HG02885 (cell line): ENCODE results near the gene NUBPL.
A peak's percentile ranks its signal among the peaks of the same experiment; 100 is the strongest.
"Not testable (repeated sequence)": the region's sequence is repeated elsewhere in the genome, so short reads cannot be mapped to it uniquely, and the experiment has no call there.

Source experiments
- ATAC-seq: cut with Tn5 transposase; IDR thresholded peaks from one replicate; pipeline ENCODE4 v1.9.1; 2021; ENCODE audit warnings: mild to moderate bottlenecking; ENCODE audit not compliant: unreplicated experiment, poor library complexity

The NUBPL gene

DNA sequence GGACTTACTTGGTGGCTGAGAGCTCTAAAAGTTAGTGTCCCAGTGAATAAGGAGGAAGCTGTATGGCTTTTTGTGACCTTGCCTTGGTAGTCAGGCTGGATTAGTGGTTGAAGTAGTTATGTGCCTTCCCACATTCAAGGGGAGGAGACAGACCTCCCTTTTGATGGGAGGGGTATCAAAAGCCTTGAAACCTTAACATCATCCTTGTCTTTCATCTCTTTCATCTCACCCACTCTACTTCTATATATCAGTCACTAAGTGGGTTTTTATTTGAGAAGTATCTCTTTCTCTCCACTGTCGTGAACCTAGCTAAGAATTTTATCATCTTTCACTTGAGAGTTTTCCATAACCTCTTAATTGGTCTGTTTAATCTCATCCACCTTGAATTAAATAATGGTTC lies 15.7 kb downstream of the NUBPL start:
- no peak for ATAC-seq

DNA sequence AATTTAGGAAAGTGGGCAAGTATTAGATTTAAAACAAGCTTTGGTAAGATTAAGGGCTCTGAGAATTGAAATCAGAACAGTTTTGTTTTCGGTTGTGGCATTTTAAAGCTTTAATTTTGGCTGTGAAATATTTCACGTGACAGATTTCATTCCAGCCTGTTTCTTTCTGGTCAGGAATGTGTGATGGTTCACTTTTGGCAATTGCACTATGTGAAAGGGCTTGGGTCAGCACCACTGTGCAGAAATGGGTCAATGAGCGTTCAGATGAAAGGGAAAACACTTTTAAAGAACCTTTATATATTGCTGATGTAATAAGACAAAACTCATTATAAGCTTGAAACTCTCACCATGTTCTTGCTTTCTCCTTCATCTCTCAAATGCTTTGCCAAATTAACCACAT lies 17.1 kb downstream of the NUBPL start:
- ATAC-seq: no peak

DNA sequence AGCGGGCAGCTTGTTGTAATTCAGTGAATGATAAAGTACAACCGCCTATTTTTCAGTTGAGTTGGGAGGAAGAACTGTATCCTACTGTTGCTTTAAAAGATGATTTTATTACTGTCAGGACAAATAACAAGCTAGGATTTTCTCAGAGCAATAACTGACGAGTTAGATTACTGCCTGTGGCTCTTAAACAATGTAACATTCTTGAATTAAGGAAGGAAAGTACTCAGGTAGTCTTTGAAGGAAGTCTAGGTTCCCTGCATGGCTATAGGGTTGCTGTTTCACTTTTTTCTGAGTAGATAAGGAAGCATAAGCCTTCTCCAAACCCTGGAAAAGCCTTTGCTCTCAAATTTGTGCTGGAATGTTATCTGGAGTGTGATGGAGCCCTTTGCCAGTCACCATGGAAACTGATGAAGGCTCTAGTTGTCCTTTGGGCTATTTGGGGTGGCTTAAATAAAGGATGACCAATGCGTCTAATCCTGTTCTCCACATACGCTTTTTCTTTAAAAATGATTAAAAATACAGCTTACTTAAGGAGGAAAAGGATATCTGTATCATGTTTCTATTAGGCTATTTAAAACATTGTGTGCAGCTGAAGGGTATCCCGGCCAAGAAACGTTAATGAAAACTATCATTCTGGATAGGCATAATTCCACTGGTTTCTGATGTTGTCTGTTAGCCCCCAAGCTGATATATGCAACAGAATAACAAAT lies 17.7 kb downstream of the NUBPL start:
- ATAC-seq: no peak

DNA sequence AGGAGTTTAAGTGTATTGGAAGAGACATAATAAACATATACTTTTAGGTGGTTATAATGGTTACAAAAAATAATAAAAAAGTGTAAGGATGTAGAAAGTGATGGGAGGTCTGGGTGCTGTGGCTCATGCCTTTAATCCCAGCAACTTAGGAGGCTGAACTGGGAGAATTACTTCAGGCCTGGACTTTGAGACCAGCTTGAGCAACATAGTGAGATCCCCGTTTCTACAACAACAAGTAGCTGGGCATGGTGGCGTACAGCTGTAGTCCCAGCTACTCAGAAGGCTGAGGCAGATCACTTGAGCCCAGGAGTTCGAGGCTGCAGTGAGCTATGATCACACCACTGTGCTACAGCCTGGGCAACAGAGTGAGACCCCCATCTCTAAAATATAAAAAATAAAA lies 19.0 kb downstream of the NUBPL start:
- ATAC-seq: no peak

DNA sequence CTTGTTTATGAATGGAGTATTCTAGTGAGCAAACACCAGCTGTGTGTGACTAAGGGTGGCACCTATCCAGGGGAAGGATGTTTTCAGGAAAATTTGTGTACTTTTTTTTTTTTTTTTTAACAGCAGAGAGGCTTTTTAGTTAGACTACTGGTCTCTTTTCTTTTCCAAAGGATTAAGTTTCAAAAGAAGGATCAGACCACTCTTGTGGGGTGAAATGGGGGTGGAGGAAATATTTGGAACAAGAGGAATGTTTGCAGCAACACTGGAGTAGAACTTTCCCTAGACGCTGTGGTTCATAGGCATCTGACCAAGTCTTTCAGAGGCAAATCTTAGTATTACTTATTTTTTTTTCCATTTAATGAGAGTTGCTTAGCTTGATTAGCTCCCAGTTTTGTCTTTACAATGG lies 21.1 kb downstream of the NUBPL start:
- ATAC-seq: no peak

DNA sequence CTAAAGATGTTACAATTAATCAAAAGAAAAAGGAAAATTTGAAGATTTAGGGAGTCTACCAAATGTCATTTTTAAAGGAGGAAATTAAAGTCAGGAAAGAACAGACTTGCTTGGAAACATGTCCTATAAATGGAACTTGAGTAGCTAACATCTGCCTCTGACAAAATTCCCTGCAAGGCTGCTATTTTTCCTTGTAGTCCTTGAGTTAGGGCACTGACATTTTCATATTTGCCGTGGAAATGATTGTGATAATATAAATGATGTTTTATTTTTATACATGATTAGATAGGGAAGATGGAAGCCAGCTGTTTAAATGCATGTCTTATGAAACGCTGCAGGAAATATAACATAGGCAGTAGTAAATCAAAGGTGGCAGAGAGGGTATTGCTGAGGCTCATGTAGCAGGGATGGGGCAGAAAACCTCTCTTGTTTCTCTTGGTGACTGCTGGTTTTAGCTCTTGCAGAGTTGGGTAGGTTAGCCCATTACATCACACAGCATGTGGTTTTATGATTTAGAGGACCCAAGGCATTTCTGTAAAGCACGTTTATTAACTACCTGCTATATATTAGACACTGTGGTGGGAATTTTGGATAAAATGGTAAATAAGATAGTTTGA lies 21.7 kb downstream of the NUBPL start:
- no peak for ATAC-seq

DNA sequence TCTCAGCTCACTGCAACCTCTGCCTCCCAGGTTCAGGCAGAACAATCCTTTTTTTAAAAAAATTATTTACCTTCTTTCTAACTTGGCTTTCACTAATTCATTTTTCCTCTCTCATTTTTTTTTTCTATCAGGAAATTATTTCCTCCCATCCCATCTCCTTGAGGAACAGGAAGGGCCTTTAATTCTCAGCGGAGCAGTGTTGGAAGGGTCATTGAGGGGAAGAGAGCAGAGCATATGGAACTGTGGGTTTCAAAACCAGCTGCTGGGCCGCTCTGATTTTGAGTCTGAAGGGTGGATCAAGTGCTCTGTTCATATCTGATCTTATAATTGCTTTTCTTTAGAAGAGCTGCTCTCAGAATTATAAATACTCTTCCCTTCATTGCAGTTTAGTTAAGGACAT lies 29.0 kb downstream of the NUBPL start:
- ATAC-seq: no peak

DNA sequence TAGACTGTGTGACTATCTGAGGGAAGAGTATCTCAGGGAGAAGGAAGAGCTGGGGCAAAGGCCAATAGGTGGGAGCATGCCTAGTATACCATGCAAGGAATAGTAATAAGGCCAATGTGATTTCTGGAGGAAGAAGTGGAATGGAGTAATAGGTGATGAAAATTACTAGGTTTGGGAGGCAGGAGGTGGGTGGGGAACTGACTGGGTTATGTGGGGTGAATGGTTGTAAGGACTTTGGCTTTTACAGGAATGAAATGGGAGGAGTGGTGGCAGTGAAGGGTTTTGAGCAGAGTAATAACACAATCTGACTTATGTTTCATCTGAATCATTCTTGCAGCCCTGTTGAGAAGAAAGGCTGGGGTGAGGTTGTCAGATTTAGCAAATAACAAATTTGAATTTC lies 30.9 kb downstream of the NUBPL start:
- no peak for ATAC-seq

DNA sequence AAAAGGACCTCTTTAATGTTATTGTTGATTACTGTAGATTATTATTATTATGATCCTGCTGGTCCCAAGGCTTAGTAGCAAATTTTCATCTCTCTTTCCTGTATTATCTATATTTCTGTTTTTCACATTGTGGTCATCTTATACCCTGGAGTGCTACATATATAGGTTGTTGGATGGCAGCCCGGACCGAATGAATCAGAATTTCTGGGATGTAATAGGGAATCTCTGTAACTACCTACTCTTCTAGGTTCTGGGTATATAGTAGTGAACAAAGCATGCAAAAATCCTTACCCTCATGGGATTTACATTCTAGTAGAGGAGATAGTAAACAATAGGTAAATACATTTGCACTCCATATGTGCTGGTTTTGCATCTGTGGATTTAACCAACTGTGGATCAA lies 31.4 kb downstream of the NUBPL start:
- no peak for ATAC-seq

DNA sequence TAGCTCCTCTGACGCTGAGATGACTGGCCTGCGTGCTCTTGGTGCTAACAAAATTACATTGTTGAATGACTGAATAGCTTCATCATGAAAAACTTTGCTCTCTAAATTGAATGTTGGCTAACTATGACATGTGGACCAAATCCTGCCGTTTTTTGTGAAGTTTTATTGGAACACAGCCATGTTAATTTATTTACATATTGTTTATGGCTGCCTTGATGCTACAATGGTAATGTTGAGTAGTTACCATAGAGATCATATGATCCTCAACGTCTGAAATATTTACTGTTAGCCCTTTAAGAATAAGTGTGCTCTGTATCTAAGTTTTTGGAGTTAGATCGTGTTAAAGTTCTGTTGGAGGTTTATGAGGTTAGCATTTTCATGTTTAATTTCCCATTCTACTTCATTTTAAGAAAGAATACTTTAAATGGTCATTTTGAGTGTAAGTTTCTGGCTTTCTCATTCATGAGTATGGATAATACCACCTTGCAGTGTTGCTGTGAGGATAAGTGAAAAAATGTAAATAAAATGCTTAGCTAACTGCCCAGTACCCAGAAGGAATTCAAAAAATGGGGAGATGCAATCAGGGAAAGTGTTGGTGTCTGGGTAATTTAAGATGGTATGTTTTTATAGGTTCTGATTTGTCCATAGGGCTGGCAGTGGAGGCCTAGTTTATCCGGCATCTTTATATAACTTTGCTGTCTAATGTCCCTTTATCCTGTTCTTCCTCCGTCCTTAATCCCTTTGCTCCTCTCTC lies 35.3 kb downstream of the NUBPL start:
- no peak for ATAC-seq

DNA sequence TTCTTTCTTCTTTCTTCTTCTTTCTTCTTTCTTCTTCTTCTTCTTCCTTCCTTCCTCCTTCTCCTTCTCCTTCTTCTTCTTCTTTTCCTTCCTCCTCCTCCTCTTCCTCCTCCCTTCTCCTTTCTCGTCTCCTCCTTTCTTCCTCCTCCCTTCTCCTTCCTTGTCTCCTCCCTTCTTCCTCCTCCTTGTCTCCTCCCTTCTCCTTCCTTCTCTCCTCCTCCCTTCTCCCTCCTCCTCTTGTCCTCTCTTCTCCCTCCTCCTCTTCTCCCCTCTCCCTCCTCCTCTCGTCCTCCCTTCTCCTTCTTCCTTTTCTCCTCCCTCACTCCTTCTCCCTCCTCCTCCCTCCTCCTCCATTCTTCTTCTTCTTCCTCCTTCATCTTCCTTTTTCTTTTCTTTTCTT lies 44.5 kb downstream of the NUBPL start:
- no peak for ATAC-seq

DNA sequence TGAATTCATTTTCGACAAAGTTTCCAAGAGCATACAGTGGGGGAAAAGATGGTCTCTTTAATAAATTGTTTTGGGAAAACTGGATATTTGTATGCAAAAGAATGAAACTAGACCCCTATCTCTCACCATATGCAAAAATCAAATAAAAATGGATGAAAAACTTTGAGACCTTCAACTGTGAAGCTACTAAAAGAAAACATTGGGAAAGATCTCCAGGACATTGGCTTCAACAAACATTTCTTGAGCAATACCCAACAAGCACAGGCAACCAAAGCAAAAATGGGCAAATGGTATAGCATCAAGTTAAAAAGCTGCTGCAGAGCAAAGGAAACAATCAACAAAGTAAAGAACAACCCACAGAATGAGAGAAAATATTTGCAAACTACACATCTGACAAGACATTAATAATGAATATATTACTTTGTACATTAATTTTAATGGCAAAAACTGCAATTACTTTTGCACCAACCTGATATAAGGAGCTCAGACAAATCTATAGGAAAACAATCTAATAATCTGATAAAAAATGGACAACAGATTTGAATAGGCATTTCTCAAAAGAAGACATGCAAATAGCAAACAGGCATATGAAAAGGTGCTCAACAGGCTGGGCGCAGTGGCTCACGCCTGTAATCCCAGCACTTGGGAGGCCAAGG lies 50.7 kb downstream of the NUBPL start:
- no peak for ATAC-seq

DNA sequence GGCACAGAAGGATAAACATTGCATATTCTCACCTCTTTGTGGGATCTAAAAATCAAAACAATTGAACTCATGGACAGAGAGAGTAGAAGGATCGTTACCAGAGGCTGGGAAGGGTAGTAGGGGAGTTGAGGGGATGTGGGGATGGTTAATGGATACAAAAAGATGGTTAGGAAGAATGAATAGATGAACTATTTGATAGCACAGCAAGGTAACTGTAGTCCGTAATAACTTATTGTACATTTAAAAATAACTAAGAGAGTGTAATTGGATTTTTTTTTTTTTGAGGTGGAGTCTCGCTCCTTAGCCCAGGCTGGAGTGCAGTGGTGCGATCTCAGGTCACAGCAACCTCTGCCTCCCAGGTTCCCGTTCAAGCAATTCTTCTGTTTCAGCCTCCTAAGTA lies 52.0 kb downstream of the NUBPL start:
- no peak for ATAC-seq

DNA sequence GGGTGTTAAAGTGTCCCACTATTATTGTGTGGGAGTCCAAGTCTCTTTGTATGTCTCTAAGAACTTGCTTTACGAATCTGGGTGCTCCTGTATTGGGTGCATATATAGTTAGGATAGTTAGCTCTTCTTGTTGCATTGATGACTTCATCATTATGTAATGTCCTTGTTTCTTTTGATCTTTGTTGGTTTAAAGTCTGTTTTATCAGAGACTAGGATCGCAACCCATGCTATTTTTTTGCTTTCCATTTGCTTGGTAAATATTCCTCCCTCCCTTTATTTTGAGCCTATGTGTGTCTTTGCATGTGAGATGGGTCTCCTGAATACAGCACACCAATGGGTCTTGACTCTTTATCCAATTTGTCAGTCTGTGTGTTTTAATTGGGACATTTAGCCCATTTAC lies 57.7 kb downstream of the NUBPL start:
- ATAC-seq: not testable (repeated sequence)

DNA sequence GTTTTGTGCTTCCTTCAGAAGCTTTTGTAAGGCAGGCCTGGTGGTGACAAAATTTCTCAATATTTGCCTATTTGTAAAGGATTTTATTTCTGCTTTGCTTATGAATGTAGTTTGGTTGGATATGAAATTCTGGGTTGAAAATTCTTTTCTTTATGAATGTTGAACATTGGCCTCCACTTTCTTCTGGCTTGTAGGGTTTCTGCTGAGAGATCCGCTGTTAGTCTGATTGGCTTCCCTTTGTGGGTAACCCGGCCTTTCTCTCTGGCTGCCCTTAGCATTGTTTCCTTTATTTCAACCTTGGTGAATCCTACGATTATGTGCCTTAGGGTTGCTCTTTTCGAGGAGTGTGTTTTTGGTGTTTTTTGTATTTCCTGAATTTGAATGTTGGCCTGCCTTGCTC lies 58.2 kb downstream of the NUBPL start:
- ATAC-seq: no peak

DNA sequence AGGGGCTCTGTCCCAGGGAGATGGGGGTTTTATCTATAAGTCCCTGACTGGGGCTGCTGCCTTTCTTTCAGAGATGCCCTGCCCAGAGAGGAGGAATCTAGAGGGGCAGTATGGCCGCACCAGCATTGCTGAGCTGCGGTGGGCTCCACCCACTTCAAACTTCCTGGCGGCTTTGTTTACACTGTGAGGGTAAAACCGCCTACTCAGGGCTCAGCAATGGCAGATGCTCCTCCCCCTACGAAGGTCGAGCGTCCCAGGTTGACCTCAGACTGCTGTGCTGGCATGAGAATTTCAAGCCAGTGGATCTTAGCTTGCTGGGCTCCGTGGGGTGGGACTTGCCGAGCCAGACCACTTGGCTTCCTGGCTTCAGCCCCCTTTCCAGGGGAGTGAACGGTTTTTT lies 59.7 kb downstream of the NUBPL start:
- ATAC-seq: not testable (repeated sequence)

DNA sequence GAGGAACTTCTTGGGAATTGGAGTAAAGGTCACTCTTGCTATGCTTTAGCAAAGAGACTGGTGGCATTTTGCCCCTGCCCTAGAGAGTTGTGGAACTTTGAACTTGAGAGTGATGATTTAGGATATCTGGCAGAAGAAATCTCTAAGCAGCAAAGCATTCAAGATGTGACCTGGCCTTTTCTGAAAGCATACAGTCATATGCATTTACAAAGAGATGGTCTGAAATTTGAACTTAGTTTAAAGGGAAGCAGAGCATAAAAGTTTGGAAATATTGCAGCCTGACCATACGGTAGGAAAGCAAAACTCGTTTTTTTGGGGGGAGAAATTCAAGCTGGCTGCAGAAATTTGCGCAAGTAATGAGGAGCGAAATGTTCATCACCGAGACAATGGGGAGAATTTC lies 60.9 kb downstream of the NUBPL start:
- no peak for ATAC-seq

DNA sequence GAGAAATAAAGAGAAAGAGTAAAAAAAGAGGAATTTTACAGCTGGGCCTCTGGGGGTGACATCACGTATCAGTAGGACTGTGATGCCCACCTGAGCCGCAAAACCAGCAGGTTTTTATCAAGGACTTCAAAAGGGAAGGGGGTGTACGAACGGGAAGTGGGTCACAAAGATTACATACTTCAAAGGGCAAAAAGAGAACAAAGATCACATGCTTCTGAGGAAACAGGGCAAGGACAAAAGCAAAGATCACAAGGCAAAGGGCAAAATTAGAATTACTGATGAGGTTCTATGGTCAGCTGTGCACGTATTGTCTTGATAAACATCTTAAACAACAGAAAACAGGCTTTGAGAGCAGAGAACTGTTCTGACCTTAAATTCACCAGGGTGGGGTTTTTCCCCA lies 91.7 kb downstream of the NUBPL start:
- ATAC-seq: not testable (repeated sequence)

DNA sequence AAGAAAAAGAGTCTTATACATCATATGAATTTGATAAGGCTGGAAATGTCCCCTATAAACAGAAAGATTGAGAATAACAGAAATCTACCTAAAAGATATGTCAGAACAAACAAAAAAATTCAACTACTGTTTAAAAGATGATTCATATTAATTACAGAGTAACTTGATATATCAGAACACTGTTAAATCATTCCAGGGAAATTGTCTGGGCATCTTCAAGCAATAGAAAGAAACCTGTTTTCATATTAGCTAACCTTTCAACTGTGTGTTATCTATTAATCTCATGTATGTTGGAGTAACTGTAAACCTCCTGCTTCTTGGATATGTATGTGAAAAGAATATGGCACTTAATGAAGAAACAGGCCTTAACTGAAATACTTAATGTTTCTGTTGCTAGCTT lies 96.7 kb downstream of the NUBPL start:
- no peak for ATAC-seq

DNA sequence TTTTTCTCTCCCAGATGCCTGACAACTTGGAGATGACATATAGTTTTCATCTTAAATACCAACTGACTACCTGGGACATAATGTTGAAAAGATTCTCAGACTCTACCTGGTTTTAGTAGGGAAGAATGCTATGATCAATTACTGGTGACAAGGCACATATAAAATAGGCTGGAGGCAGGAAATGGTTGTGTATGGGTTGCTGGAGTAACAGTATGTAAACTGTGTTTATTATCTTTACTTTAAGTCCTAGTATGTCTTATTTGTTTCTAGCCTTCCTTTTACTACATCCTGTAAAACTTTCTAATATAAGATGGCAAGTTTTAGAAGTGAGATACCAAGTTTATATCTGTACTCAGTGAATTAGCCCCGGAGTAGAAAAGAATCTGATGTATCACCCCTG lies 98.1 kb downstream of the NUBPL start:
- ATAC-seq: no peak

DNA sequence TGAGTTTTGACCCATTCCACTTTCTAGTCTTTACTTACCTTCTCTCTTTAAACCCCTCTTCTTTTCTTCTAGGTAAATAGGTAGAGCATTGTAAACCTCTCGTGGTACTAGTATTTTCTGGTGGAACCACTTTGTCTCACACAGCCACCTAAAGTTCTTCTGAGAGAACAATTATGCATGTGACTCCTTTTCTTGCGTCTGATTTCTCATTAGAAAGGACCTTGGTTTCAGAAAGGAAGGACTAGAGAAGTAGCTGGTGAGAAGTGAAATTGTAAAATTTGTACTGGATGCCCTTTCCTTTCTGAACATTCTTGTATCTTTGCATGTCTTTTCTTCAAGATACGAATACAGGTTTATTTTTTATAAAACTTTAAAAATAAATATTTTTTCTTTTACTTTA lies 99.0 kb downstream of the NUBPL start:
- ATAC-seq: peak; percentile 41
